Suprapubic skin (tissue), 4 donors: ENCODE results near the gene INTS6.

Source experiments
- CTCF ChIP-seq, 2 donors: fragments of 200-600 bp in 1 of 2; fragments of 450-650 bp in 1 of 2; sonication (generic) in 1 of 2; IDR thresholded peaks; one replicate each; pipeline ENCODE4 v1.5.1; 2016 to 2019; ENCODE audit warnings: antibody characterized with exemption in 2 of 2, mild to moderate bottlenecking in 1 of 2, moderate library complexity in 1 of 2
- EP300 ChIP-seq: sonication (generic); formaldehyde crosslinking; IDR thresholded peaks from one replicate; pipeline ENCODE4 v1.6.1; 2017; ENCODE audit warnings: antibody characterized with exemption
- POLR2A ChIP-seq, 2 donors: fragments of 450-650 bp; IDR thresholded peaks; one replicate each; pipeline ENCODE4 v1.6.1; 2017; ENCODE audit warnings: antibody characterized with exemption in 2 of 2, mild to moderate bottlenecking in 2 of 2, moderate library complexity in 2 of 2
- POLR2AphosphoS5 ChIP-seq, 3 donors: sonication (generic); formaldehyde crosslinking; IDR thresholded peaks; one replicate each; pipeline ENCODE4 v1.6.1; 2017; ENCODE audit warnings: antibody characterized with exemption in 3 of 3

DNA sequence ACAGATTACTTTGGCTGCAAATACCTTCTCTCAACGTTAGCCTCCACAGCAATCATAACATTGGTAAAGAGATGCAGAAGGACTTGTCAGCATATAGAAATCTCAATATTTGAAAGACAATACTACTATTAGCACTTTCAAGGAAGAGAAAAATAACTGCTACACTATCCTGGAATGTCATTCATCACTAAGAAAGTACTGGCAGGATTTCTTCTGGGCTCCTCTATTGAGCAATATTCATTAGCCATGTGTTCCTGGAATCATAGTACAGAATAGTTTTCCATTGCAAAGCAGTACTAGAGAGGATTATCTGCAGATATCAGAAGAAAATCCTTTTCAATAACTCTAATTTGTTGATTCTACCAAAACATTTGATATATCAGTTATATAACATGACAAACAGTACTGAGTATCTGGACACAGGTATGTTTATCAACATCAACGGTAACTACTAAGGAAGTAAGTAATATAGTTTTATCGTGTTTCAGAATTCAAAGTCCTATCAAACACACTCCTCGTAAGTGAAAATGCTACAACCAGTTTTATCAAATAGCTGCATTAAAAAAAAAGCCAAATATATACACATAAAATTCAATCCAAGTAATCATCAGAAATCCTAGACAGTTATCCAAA is 27.3 kb downstream of the INTS6 start:
- TF ChIP-seq CTCF (IDR thresholded peaks at IDR 0.05) (no peak), EP300 (no peak), POLR2AphosphoS5 (IDR thresholded peaks at IDR 0.05) (no peak), POLR2A (IDR thresholded peaks at IDR 0.05) (no peak)
